ENCODE results near the gene SLC23A2. TPM values are rescaled to one million over a fixed set of nuclear protein-coding genes. Genes with fewer than 3 reads are reported as not detected.

Gene SLC23A2
- polyA plus RNA-seq, 1 donor from 2014 or later: 38.3 TPM

DNA sequence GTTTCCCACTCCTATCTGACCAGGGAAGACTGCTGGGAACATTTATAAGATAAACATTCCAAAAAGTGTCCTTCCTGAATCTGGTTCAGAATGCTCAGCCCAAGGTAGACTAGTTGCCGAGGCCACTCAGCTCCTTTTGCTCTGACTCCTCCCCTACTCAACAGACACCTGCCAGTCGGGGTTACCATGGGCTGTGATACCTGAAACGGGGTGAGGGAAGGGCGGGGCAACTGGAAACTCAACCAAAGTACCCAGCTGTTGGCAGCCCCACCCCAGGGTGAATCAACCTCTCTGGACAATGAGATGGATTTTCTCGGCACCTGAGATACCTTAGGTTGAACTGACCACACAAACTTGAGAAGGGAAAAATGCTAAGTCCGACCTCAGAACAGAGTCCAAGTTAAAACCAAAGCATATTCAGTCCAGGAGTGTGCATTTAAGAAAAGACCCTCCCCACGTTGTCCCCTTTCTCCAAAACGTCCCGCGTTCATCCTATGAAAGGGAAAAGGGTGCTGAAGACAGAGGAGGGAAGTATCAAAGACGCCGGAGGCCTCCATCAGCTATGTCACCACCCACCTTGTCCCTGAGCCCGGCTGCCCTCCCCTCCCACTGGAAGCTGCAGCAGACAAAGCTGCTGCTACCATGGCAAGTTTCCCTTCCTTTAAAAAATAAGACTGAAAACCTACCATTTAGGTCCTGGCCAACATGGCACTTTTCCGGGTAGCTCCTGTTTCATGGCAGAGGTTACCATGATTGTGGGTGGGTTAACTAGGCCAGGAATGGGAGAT, 100.1 kb downstream of the SLC23A2 start:
- H3K9me2 ChIP-seq (ENCODE audit: insufficient read depth, low read length): no peaks in the 10 kb centered on the region
- TF ChIP-seq EP300 (conservative IDR thresholded peaks at IDR 0.05; ENCODE audit: poor library complexity, severe bottlenecking): no peak
- no peak for TF ChIP-seq EZH2 (IDR thresholded peaks at IDR 0.05; ENCODE audit: borderline replicate concordance, insufficient read depth, low read length, poor library complexity, severe bottlenecking)
- H3K27ac ChIP-seq (ENCODE audit: low read length): no peak overlapping the region
- H3K79me2 ChIP-seq (replicated peaks; ENCODE audit: insufficient read depth, low read length): no peaks in the 10 kb centered on the region
- no peaks in the 10 kb centered on the region for H3F3A ChIP-seq (ENCODE audit: insufficient read depth, low read length, poor library complexity, severe bottlenecking)
- H3K9ac ChIP-seq (ENCODE audit: low read length): no peak overlapping the region
- no peak overlapping the region for H3K4me2 ChIP-seq (ENCODE audit: low read length)
- H3K9me3 ChIP-seq (ENCODE audit: low read length): no peaks in the 10 kb centered on the region
- peaks cover 24% of the 10 kb centered on the region for H3K36me3 ChIP-seq (ENCODE audit: insufficient read depth, low read length)
- H3K27me3 ChIP-seq (ENCODE audit: insufficient read depth, low read depth, low read length): no peaks in the 10 kb centered on the region
- no peaks in the 10 kb centered on the region for H4K20me1 ChIP-seq (ENCODE audit: insufficient read depth)
- H2AFZ ChIP-seq (ENCODE audit: low read depth, low read length): no peak overlapping the region
- no peak overlapping the region for H3K4me3 ChIP-seq (ENCODE audit: low read length)

DNA sequence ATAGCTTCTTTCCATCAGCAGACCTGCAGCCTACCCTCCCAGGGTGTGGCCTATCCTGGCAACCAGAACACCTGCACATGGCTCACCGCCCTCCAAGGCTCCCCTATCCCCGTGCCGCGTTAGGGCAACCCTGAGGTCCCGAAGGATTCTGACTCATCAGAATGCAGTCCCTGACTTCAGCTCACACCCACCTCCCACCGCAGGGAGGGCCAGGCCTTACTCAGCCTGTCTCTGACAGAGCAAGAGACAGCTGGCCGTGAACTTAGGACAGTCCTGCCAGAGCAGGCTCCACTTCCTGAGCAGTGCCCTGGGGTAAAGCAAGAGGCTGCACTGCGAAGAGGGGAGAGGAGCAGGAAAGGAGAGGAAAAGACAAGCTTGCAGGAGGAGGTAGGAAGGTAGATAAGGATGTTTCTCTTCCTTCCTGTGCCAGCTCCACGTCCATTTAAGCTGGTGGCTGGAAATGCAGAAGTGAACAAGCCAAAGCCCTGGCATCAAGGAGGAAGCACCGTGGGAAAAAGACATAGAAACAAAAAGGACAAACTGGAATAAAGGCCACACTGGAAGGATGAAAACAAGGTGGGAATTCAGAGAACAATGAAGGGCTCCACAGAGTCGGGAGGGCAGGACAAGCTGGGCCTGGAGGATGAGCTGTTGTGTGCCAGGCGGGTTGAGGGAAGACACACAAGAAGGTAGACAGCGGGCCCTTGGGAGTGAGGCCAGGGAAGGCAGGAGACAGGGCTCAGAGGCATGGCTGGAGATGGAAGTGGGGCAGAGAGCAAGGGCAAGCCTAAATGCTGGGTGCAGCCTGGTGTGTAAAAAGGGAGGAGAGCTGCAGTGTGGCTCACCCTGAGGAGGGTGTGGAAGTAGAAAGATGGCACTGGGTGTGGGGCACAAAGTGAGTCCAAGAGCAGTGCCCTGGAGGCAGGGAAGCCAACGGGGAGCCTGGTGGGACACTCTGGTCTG, 102.7 kb downstream of the SLC23A2 start:
- H2AFZ ChIP-seq (ENCODE audit: low read depth, low read length): no peak overlapping the region
- H3K9me3 ChIP-seq (ENCODE audit: low read length): no peaks in the 10 kb centered on the region
- no peaks in the 10 kb centered on the region for H3K79me2 ChIP-seq (replicated peaks; ENCODE audit: insufficient read depth, low read length)
- H3K27ac ChIP-seq (ENCODE audit: low read length): no peak overlapping the region
- H3K27me3 ChIP-seq (ENCODE audit: insufficient read depth, low read depth, low read length): no peaks in the 10 kb centered on the region
- peaks cover 24% of the 10 kb centered on the region for H3K36me3 ChIP-seq (ENCODE audit: insufficient read depth, low read length)
- TF ChIP-seq SMC3 (conservative IDR thresholded peaks at IDR 0.05; ENCODE audit: poor library complexity): no peak
- TF ChIP-seq TAF1 (IDR thresholded peaks at IDR 0.05; ENCODE audit: low read depth): no peak
- TF ChIP-seq, protein P1, sequence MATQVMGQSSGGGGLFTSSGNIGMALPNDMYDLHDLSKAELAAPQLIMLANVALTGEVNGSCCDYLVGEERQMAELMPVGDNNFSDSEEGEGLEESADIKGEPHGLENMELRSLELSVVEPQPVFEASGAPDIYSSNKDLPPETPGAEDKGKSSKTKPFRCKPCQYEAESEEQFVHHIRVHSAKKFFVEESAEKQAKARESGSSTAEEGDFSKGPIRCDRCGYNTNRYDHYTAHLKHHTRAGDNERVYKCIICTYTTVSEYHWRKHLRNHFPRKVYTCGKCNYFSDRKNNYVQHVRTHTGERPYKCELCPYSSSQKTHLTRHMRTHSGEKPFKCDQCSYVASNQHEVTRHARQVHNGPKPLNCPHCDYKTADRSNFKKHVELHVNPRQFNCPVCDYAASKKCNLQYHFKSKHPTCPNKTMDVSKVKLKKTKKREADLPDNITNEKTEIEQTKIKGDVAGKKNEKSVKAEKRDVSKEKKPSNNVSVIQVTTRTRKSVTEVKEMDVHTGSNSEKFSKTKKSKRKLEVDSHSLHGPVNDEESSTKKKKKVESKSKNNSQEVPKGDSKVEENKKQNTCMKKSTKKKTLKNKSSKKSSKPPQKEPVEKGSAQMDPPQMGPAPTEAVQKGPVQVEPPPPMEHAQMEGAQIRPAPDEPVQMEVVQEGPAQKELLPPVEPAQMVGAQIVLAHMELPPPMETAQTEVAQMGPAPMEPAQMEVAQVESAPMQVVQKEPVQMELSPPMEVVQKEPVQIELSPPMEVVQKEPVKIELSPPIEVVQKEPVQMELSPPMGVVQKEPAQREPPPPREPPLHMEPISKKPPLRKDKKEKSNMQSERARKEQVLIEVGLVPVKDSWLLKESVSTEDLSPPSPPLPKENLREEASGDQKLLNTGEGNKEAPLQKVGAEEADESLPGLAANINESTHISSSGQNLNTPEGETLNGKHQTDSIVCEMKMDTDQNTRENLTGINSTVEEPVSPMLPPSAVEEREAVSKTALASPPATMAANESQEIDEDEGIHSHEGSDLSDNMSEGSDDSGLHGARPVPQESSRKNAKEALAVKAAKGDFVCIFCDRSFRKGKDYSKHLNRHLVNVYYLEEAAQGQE (IDR thresholded peaks at IDR 0.05; ENCODE audit: borderline replicate concordance): no peak
- TF ChIP-seq, protein P2, sequence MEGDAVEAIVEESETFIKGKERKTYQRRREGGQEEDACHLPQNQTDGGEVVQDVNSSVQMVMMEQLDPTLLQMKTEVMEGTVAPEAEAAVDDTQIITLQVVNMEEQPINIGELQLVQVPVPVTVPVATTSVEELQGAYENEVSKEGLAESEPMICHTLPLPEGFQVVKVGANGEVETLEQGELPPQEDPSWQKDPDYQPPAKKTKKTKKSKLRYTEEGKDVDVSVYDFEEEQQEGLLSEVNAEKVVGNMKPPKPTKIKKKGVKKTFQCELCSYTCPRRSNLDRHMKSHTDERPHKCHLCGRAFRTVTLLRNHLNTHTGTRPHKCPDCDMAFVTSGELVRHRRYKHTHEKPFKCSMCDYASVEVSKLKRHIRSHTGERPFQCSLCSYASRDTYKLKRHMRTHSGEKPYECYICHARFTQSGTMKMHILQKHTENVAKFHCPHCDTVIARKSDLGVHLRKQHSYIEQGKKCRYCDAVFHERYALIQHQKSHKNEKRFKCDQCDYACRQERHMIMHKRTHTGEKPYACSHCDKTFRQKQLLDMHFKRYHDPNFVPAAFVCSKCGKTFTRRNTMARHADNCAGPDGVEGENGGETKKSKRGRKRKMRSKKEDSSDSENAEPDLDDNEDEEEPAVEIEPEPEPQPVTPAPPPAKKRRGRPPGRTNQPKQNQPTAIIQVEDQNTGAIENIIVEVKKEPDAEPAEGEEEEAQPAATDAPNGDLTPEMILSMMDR (IDR thresholded peaks at IDR 0.05; ENCODE audit: poor library complexity, severe bottlenecking): no peak
- no peak for TF ChIP-seq MXI1 (conservative IDR thresholded peaks at IDR 0.05; ENCODE audit: poor library complexity, severe bottlenecking)
- TF ChIP-seq POLR2AphosphoS5 (IDR thresholded peaks at IDR 0.05): no peak
- TF ChIP-seq EP300 (conservative IDR thresholded peaks at IDR 0.05; ENCODE audit: poor library complexity, severe bottlenecking): no peak
- no peak for TF ChIP-seq EZH2 (IDR thresholded peaks at IDR 0.05; ENCODE audit: borderline replicate concordance, insufficient read depth, low read length, poor library complexity, severe bottlenecking)
- no peak for TF ChIP-seq RAD21 (conservative IDR thresholded peaks at IDR 0.05)
- H3F3A ChIP-seq (ENCODE audit: insufficient read depth, low read length, poor library complexity, severe bottlenecking): no peaks in the 10 kb centered on the region
- no peaks in the 10 kb centered on the region for H4K20me1 ChIP-seq (ENCODE audit: insufficient read depth)
- H3K4me2 ChIP-seq (ENCODE audit: low read length): no peak overlapping the region
- no peaks in the 10 kb centered on the region for H3K9me2 ChIP-seq (ENCODE audit: insufficient read depth, low read length)
- no peak overlapping the region for H3K4me3 ChIP-seq (ENCODE audit: low read length)
- no peak overlapping the region for H3K9ac ChIP-seq (ENCODE audit: low read length)

Data from neural cell (in vitro differentiated cells).